NCI-H510A (cell line): Measurements from ENCODE around the gene PRDM15.

Experiments
- DNase-seq: peaks from one replicate; lab custom pipeline; 2025; lab: John Stamatoyannopoulos, UW

Gene PRDM15

GRCh38 chr21:41823906-41824305, 55.2 kb downstream of the PRDM15 start:
- no peak for DNase-seq

GRCh38 chr21:41823166-41823565, 56.0 kb downstream of the PRDM15 start:
- DNase-seq: no peak

GRCh38 chr21:41821756-41822431, 57.2 kb downstream of the PRDM15 start:
- no peak for DNase-seq

GRCh38 chr21:41821081-41821755, 57.9 kb downstream of the PRDM15 start:
- DNase-seq: no peak

GRCh38 chr21:41820384-41821080, 58.6 kb downstream of the PRDM15 start:
- no peak for DNase-seq

DNA sequence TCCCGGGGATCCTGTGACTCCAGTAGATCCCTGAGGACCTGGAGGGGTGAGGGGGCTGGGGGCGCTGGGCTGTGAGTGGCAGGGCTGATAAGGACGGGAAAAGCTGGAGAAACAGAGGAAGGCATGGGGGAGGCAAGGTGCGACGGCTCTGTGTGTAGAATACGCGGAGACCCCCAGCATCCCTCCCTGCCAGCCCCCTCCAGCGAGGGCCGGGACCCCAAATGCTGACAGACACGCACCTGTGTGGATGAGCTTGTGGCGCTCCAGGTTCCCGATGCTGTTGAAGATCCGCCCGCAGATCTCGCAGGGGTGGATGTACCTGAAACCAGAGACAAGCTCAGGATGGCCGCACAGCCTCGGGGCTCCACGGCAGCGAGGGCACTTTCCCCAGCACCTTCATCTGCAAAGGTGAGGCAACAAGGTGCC, 59.3 kb downstream of the PRDM15 start:
- DNase-seq: no peak

- no peak for DNase-seq
Observed at GRCh38 chr21:41819236-41819855, 59.8 kb downstream of the PRDM15 start.

DNA sequence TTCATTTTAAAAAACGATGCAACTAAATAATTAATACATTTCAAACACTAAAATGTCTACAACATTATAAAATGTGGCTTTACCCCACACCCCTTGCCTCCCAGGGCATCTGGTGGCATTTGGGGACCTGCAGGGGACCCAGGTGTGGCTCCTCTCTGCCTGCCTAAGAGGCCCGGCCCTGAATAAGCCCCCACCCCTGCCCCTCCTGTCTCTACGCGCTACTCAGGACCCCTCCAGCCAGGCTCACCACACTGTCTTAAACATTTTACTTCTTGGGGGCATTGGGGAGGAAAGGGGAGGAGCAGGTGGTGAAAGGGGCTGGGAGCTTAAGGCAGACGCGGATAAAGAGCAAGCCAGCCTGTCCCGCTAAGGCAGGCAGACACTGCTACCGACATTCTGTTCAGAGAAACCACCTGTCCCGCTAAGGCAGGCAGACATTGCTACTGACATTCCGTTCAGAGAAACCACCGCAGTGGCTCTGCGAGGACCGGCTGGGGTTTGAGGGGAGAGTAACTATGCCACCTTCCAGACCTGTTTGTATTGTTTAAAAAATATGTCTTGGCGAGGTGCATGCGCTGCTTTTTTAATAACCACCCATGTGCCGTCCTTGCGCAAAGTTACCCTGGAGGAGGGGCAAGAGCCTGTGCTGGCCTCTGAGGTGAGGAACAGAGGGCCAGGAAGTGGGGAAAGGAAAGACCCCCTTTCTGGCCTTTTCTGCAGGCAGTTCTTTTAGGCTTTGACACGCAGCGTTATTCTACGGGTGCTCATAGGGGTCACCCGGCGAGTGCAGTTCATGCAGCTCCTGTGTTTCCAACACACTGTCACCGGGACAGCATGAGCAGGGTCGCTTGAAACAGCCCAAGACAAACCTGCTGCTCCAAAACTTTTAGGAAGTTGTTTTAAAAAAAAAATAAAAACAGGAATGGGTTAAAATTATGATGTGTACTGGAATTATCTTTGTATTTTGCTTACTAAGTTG, 61.0 kb downstream of the PRDM15 start:
- no peak for DNase-seq

DNA sequence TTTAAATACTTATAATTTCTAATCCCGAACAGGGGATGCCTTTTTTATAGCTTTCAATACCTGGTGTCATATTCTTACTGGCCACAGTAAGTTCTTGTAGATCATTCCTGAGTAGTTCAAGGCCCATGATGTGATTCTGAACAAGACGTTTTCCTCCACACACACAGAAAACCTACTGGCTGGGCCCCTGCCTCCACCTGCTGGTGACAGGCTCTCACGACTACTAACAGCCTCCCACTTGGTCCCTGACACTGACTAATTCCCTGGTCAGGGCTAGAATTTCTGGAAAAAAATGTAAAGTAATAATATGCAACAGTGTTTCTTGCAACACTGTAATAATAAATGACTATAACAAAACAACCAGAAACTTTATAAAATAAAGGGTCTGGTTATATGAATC, 61.9 kb downstream of the PRDM15 start:
- no peak for DNase-seq

DNA sequence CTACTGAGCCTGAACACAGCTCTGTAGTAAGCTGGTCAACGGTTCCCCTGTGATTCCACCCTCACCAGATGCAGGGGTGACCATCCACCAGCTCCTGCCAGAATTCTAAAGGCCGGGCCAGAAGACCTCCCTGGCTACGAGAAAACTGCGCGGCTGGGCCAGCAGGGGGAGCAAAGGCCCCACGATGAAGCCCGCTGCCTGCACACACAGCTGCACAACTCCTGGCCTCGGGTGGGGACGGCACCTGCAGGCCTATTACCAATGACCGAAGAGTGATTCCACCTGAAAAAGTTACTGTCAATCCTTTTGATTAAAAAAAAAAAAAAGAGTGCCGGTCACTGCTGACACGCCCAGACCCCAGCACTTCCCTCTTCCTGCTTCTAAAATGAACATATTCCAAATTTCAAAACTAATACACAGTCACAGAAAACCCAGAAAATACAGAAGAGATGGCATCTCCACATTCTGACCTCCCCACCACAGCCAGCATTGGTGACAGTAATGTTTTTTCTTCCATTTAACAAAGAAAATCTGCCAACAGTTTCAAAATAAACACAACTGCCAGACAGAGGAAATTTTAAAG, 62.5 kb downstream of the PRDM15 start:
- peak; percentile 34 for DNase-seq

DNA sequence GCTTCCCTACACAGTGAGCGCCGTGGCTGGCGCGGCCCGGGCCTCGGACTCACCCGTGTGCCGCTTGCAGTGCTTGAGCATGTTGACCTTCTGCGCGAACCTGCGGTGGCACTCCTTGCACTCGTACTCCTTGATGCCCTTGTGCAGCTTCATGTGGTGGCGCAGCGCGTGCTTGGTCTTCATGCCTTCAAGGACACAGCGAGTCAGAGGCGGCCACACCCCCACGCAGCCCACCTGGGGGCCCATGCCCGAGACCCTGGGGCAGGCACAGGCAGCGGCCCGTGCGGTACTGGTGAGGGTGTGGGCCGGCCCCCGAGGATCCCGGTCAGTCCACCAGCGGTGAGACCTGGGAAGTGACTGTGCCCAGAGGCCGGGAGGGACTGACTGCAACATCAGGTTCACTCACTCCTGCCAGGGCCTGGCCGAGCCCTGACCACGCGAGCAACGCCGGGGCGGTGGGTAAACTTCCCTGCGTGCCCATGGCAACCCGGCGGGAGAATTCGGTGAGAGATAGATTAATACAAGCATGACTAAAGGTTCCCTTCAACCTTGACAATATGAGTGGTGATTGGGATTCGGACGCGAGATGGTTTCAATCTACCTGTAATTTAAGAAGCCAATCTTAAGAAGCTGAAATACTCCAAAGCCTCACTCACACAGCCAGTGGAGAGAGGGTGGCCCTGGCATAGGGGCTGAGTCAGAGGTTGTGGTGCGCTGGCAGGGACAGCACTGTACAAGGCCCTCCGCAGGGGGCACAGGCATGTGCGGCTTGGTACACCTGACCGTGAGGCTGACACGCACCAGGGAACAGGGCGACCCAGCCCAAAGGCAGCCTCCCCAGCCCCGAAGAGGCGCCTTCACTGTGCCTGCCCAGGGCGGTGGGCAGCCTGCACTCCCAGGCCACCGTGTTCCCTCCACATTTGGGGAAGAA, 63.2 kb downstream of the PRDM15 start:
- no peak for DNase-seq

DNA sequence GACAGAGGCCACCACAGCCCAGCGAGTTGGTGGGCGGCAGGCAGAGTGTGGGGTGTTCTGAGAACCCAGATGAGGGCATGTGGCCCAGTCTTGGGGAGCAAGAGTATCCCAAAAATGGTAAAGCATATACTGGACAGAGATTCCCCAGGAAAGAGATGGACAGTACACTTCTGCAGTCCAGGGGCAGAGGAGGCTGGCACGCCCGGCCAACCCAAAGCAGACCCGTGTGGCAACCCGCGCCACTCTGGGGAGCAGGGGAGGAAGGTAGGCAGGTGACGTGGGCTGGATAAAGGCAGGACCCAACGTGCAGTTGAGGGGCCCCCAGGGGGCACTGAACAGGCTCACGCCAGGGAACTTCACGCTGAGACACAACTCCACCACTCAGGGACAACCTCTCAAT, 65.9 kb downstream of the PRDM15 start:
- DNase-seq: no peak

- no peak for DNase-seq
Observed at GRCh38 chr21:41812679-41813078, 66.5 kb downstream of the PRDM15 start.

- DNase-seq: no peak
Observed at GRCh38 chr21:41810597-41810932, 68.6 kb downstream of the PRDM15 start.

- no peak for DNase-seq
Observed at GRCh38 chr21:41809891-41810596, 69.1 kb downstream of the PRDM15 start.

DNA sequence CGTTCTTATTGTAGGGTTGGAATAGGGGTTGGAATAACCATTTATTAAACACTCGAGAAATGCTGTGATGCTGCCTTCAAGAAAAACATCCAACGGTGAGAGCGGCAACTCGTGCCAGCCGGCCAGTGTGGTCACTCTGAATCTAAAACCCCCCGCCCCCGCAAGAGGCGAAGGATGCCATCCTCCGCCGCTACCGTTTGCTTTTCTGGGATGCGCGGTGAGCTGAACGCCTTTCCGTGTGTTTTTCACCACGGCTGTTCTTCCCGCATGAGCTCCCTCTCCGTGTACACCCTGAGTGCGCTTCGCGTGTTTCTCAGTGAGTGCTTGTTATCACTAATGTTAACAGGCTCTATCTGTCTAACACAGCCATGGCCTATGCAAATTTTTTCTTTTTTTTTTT, 70.3 kb downstream of the PRDM15 start:
- DNase-seq: no peak

GRCh38 chr21:41808094-41808493, 71.0 kb downstream of the PRDM15 start:
- no peak for DNase-seq

- no peak for DNase-seq
Observed at GRCh38 chr21:41806773-41807172, 72.4 kb downstream of the PRDM15 start.

GRCh38 chr21:41805643-41806042, 73.5 kb downstream of the PRDM15 start:
- DNase-seq: no peak

DNA sequence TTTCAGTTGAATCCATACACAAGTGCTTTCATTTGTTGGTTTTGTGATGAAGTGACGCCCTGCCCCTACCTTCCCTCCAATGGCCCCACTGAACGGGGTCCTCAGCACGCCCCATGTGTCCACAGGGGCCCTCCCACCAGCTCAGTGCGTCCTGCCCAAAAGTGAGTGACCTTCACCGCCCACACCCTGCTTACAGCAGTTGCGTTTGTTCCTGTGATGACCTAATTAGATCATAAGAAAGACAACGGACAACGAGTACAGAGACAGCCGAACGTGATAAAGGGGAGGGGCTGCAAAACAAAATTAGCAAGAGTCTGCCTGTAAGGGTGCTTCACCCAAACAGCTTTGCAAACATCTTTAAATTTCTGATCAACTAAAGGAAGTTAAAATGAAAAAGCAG, 74.1 kb downstream of the PRDM15 start:
- DNase-seq: no peak
